ENCODE data around the gene SGIP1.
"Not testable (repeated sequence)": the region's sequence is repeated elsewhere in the genome, so short reads cannot be mapped to it uniquely, and the experiment has no call there.

The SGIP1 gene

DNA sequence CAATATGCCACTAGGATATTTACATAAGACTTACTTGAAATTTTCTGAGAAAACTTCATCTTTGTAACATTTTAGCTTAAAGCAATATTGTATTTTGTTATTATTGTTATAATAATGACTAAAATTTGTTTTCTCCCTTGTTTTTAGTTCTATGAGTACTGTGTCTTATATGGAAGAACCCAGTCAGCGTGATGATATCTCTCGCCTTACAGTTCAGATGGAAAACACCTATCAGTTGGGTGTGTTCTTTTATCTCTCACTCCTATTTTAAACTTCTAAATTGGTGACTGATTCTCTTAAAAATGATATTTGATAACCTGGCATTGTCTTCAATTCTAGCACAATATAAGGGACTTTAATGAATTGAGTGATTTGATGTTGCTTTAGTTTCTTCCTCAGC is 236.3 kb downstream of the SGIP1 start:
- no peak for DNase-seq (ENCODE audit: low spot score)

DNA sequence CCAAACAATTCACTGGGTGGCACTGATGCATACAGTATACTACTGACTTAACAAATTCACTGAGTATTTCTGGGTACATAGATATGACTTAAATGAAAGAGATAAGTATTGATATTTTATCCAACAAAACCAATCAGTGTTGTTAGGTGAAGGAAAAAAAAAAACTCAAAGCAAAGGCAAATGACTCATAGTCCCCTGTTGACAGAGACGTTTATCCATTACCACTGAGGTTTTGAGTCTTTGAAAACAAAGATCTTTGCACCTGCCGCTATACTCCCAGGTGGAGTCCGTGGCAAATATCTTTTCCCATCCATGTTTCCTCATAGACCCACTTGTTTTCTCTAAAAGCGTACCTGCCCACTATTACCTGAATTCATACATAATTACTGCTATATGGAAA is 236.7 kb downstream of the SGIP1 start:
- DNase-seq (ENCODE audit: low spot score): no peak

DNA sequence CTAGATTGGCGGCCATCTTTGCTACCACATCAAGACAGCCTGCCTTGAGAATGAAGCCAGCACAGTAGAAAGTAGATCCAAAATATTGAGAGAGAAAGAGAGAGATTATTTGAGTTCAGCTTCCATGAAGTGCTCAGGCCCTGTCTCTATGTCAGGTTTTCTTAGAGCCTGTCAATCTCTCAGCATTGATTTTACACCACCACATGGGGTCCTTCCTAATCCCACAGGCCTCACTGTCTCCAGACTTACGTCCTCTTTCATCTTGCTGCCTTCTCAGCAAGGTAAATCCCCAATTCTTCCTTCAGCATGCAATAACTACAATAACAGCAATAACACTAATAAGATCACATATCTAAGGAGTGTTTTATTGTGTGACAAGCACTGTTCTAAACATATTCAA is 239.3 kb downstream of the SGIP1 start:
- DNase-seq (ENCODE audit: low spot score): no peak

DNA sequence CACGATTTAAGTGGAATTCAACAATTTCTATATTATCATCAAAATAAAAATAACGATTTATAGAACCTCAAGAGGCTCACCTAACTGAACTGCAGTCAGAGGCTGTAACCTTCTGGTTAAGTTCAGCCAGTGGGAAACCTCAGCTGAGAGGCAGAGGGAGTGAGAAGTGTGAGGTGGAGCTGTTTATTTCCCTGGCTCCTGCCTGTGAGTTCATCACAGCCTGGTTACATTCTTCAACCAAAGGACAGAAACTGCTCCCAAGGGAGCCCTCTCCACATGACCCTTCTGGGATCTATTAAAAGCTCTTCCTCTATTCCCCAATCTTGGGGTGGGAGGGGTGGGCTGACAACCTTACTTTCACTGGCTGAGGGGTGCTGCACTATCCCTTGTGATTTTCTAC is 240.5 kb downstream of the SGIP1 start:
- DNase-seq (ENCODE audit: low spot score): no peak

DNA sequence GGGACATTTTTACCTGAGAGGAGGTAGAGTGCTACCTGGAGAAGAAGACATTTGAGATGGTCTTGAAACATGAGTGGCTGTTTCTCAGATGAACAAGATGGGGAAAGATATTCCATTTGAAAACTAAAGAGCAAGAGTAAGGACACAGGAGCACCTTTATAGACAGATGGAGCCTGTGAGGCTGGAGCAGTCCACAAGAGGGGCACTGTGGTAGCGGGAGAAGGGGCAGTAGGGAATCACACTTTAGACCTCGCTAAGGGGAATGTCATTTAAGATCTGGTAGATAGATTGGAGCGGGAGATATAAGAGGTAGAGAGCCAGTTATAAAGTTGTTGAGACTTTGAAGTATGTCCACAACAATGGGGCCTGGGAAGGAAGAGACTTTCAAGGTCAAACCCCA is 241.7 kb downstream of the SGIP1 start:
- DNase-seq (ENCODE audit: low spot score): no peak

DNA sequence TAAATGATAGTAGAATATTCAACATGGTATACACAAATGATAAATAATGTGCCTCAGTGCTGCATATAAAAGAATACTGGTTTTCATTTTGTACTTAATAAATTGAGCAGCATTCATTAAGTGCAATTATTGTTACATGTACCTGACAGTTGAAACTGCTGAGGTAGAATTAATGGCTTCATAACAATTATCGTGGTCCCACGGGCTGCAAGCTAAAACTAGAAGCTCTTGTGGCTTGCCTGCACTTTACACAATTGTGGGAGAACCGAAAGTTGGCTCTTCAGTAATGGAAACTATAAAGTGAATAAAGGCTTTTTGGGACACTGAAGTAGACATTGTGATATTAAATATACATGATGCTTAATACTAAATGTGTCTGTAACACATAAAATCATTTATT is 243.9 kb downstream of the SGIP1 start:
- DNase-seq (ENCODE audit: low spot score): no peak

DNA sequence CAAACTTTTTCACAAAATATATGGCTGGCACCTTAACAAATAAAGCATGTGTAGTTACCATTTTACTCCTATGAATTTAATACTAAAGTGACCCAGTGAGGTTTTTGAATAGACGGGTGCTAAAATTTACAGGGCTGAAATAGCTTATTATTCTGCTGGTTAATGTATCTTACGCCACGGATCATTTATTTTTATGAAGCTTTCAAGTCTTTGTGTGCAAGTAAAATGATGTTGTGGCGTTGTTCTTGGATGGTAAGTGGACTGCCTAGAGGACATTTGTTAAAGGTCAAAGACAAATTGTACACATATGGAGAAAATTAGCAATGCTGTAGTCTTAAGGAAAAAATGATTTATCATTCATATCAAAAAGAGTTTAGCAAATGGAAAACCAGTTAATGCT is 244.3 kb downstream of the SGIP1 start:
- no peak for DNase-seq (ENCODE audit: low spot score)

DNA sequence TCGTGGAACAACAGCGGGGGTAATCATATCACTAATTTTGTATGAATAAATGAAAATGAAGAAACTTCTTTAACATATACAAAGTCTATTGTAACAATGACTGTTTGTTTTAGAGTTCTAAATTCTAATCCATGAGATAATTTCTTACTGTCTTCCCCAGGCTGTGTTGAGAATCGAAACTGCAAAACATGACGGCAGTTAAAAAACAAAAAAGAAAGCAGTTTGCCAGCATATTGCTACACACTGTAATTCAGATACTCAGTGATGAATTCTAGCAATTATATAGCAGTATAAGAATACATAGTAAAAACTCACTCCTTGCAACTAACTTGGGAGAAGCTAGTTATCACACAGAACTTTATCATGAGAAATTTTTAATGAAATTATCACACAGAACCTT is 245.0 kb downstream of the SGIP1 start:
- DNase-seq (ENCODE audit: low spot score): no peak

DNA sequence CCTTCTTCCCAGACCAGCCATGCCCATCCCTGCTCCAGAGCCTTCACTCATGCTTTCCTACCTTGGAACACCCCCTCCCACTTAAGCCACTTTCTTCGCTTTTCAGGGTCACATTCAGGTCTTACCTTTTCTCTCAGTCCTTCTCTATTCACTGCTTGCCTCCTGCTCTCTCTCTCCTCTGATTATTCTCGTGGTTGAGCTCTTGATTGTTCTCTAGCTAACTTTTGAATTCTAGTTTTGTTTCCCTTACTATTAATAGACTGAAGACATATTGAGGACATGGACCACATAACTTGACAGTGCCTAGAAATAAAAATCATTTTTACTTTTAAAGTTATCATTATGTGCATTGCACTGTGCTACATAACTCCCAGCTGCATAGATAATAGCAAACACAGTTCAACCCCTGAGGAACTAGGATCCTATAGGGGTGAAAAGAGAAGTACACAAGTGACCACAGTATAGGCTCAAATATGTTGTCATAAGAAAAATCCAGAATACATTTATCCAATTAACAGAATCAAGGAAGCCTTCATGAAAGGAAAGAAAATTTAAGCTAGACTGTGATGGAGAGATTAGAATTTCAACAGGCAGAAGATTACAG is 245.6 kb downstream of the SGIP1 start:
- no peak for DNase-seq (ENCODE audit: low spot score)

DNA sequence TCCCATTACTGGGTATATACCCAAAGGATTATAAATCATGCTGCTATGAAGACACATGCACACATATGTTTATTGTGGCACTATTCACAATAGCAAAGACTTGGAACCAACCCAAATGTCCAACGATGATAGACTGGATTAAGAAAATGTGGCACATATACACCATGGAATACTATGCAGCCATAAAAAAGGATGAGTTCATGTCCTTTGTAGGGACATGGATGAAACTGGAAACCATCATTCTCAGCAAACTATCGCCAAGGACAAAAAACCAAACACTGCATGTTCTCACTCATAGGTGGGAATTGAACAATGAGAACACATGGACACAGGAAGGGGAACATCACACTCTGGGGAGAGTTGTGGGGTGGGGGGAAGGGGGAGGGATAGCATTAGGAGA is 251.8 kb downstream of the SGIP1 start:
- DNase-seq (ENCODE audit: low spot score): not testable (repeated sequence)

DNA sequence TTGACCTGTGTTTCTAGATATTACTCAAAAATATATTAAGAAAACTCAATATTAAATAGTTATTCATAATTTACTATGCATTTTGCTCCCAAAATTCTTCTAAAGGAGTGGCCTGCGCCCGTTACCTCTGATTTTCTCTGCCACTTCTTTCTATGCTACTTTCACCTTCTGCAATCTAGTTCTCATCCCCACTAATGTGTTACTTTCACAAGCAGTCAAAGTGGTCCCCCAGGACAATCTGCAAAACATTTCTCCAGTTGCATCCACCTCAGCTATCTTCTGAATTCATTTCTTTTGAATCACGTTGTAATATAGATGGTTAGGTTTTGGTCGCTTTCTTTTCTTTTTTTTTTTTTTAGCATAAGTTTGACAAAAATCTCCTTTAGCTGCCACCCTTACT is 253.7 kb downstream of the SGIP1 start:
- no peak for DNase-seq (ENCODE audit: low spot score)

DNA sequence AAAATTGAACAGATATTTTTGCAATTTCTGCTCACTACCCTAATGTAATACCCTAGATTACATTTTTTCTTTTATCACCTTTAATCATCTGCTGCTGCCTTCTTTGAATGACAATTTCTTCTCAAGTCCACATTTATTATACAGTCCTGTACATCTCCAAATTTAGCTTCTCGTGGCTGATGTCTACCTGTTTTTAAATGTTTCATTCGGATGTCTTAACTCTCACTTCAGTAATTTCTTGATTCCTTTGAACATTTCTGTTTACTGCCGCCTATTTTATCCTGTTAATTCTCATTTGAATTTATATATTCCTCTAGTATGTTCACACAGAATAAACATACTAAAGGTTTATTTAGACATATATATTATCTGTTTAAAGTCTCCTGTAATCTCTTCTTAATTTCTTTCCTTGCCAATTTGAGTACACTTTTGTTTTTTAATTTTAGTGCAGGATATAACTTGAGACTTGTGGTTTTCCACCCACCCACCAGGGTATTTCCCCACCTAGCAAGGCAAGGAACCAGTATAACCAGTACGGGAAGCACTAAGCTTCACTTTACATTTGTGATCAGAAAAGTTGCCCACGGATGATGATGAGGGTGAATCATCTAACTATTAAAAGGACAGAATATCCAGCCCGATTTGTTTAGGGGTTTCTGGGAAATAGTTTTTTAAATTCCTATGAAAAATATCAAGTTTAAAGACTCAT is 254.4 kb downstream of the SGIP1 start:
- no peak for DNase-seq (ENCODE audit: low spot score)

DNA sequence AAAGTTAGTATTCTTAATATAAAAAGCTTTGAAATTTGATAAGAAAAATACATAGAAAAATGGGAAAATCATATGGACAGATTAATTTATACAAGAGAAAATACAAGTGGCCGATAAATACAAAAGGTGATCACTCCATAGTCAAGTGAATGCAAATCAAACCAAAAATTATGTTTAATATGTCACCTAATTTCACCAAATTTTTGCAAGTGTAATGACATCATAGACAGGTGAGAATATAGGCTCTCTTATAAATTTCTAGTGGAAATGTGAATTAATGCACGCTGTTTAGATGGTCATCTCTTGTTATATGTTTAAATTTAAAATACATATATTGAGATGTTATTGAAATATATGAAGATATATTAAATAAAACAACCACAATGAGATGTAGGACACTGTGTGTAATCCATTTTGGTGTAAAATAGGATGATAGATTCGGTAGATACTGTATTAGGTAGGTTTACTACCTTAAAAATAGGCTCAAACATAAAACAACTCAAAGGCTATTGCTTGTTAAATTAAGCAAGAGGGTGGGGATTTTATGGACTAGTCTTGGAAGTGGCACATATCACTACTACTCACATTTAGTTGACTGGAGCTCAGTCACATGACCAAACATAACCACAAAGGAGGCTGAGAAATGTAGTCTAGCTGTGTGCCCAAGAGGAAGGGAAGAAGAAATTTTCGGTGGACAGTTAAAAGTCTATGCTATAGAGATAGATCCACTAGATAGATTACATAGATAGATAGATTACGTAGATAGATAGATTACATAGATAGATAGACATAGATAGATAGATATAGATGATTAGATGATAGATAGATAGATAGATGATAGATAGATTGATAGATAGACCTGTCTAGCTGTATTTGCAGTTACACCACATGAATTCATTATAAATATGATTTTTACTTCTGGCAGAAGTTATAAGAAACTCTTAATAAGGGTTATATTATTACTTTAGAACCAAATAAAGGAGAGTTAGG is 258.0 kb downstream of the SGIP1 start:
- DNase-seq (ENCODE audit: low spot score): no peak

DNA sequence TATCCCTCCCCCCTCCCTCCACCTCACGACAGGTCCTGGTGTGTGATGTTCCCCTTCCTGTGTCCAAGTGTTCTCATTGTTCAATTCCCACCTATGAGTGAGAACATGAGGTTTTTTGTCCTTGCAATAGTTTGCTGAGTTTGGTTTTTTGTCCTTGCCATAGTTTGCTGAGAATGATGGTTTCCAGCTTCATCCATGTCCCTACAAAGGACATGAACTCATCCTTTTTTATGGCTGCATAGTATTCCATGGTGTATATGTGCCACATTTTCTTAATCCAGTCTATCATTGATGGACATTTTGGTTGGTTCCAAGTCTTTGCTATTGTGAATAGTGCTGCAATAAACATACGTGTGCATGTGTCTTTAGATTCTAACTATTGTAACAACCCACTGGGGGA is 261.9 kb downstream of the SGIP1 start:
- DNase-seq (ENCODE audit: low spot score): not testable (repeated sequence)
